Stimulated activated CD8-positive, alpha-beta memory T cell treated with anti-CD3 and anti-CD28 coated beads, Interleukin-4, amount 100 ng/mL, for 24 hours (primary cell): Measurements from ENCODE around the gene RAB3IL1.

Source experiments
- DNase-seq: peaks from one replicate; pipeline ENCODE4 v3.0.0-alpha.2; 2020; ENCODE audit warnings: low read depth

The RAB3IL1 gene

GRCh38 chr11:61904539-61905048, 12.8 kb downstream of the RAB3IL1 start:
- DNase-seq: no peak

- DNase-seq: no peak
Observed at GRCh38 chr11:61903845-61904244, 13.5 kb downstream of the RAB3IL1 start.

GRCh38 chr11:61902313-61902712, 15.1 kb downstream of the RAB3IL1 start:
- no peak for DNase-seq

- no peak for DNase-seq
Observed at GRCh38 chr11:61901397-61901796, 16.0 kb downstream of the RAB3IL1 start.

DNA sequence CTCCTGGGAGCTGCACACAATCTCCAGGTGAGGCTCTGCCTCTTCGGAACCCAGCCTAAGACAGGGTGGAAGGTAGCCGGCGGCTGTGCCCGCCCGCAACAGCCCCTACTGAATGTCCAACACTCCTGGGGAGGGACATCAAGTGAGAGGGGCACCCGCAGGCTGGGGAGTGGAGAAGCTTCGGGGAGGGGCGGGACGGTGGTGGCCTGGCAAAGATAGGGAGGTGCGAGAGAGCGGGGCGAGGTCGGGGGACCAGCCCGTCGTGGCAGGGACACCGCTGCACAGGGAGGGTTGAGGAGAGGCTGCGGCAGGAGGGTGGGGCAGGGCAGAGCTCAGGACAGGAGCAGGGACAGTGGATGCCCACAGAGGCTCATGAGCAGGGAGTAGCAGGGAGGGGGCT, 17.1 kb downstream of the RAB3IL1 start:
- no peak for DNase-seq

- peak; percentile 87 for DNase-seq
Observed at GRCh38 chr11:61899146-61899841, 18.1 kb downstream of the RAB3IL1 start.

- DNase-seq: no peak
Observed at GRCh38 chr11:61898247-61898582, 19.2 kb downstream of the RAB3IL1 start.

- peak; percentile 69 for DNase-seq
Observed at GRCh38 chr11:61897387-61898246, 19.7 kb downstream of the RAB3IL1 start.

DNA sequence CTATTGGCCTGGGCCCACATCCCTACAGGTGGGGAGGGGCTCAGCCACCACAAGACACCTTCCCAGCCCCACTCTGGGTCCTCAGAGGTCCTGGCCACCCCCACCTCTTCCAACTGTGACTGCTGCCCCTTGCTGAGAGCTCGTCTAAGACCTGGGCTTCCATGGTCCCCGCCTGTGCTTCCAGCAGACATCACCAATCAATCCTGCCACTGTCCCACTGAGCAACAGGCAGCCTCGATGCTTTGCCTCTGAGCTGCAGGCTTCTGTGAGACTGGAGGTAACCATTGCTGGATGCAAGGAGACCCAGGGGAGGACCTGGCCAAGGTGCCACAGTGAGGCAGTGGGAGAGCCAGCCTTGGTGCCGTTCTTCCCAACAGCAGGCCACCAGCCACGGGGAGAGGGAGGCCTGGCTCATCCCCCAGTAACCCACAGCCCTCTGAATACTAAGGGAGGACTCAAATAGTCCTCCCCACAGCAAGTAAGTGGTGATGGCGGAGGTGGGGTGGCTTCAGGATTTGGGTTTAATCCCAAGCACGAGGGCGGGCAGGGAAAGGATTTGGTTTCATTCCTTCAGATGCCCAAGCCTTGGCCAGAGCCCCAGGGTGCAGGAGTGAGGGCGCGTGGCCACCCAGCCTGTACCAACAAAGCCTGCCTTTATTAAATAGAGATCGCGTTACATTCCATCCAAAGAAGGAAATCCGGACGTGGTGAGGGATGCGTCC, 20.5 kb downstream of the RAB3IL1 start:
- DNase-seq: no peak

DNA sequence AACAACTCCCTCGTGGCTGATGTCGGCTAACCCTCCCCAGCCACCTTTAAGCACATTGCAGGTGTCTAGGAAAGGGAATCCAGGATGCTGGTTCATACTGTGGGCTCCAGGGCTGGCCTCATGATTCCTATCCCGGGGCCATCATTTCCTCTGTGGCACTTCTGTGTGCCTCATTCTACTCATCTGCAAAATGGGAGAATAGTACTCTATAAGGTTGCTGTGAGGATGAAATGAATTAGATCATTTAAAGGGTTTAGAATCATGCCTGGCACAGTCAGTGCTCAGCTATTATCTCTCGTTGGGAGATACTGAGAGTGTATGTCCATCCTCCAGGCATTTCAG, 21.7 kb downstream of the RAB3IL1 start:
- DNase-seq: no peak

- DNase-seq: no peak
Observed at GRCh38 chr11:61895046-61895717, 22.2 kb downstream of the RAB3IL1 start.

- DNase-seq: no peak
Observed at GRCh38 chr11:61893981-61894380, 23.4 kb downstream of the RAB3IL1 start.

- DNase-seq: no peak
Observed at GRCh38 chr11:61892085-61892370, 25.3 kb downstream of the RAB3IL1 start.

DNA sequence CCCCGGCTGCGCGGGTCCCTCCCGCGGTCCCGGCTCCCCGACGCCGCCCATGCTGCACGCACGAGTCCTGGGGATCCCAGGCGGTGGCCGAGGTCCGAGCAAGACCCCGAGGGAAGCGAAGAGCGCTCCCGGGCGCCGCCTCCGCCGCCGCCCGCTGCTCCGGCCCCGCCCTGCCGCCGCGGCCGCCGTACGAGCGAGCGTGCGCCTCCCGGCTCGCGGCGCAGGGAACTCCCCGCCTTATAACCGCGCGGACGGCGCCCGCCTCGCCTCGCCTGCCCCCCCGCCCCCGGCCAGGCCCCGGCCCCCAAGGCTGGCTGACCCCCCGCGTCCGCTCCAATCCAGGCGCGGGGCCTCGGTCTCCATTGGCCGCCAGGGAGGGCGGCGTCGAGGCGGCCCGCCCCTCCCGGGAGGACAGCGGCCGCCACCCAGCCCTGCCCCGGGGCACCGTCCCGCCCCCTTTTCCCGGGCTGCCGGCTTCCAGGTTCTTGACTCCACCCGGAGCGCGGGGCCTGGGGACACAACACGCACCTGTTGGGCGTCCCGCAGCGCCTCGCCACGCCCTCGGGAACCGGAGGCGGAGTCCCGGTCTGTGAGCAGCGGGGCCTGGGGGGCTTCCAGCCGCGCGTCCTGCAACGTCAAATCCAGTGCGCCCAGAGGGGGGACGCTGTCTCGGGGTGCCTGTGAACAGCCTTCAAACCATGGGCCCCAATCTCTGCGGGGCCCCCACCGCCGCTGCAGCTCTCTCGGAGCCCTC, 25.9 kb downstream of the RAB3IL1 start, which contains the start of gene FADS3:
Gene FADS3, minus strand, starts transcription at position 215 of the 754 bp plus-strand sequence. Its CDS starts 164 bp downstream, at position 51.
- peak; percentile 34 for DNase-seq

DNA sequence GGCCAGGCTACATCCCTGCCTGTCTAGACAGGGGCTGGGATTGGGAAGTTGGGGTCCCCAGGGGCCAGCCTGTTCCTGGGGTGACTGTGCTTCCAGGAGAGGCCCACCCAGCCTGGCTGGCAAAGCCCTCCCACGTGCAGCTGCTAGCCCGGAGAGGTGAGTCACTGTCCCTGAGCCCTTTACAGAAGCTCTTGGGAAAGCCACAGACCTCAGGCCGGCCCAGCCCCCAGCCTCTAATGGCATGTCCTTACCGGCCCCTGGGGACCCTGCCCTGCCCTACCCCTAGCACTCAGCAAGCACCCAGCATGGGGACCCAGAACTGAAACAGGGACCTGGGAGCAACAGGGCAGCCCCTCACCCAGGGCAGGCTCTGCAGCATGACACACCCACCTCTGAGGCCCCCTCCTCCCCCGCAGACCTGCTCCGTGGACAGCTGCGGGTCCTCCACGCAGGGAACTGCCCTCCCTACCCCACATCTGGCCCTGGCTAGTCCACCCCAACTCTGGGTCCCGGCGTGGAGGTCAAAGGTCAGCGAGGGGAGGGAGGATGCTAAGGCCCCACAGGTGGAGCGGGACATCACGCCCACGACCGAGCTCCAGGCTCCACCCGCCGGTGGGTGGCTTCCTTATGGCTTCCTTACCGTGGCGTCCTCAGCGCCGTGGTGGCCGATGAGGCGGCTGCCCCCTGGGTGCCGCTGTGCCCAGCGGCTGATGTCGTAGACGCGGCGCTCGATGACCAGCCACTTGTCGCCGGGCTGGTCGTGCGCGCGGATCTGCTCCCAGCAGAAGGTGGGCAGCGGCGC, 26.6 kb downstream of the RAB3IL1 start:
- no peak for DNase-seq

DNA sequence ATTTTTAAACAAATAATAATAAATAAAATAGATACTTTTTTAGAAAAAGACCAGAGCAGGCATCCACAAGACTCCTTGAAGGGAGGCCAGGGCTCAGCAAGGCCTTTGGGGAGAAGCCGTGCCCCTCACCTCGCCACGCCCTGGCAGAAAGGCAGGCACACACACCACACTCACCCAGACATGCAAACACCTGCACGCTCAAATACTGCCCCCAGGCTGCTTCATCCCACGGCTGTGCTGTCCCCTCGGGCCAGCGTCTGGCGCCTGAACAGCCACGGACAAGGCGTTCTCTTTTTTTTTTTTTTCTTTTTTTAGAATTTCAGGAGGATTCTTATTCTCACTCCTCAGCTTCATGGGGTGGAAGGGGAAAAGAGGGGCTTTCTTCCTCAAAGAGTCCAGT, 27.5 kb downstream of the RAB3IL1 start:
- DNase-seq: no peak

DNA sequence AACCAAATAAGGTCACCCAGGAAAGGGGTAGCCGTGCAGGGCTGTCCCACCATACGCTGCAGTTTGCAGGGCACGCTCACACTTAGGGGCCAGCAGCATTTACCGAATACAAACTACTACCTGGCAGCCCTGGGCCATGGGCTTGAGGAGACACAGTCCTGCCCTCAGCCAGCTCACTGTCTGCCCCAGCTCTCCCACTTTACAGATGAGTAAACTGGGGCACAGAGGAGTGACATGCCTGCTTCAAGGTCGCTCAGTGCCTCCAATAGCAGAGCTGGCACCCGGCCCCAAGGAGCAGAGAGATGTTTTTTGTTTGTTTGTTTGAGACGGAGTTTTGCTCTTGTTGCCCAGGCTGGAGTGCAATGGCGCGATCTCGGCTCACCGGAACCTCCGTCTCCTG, 28.8 kb downstream of the RAB3IL1 start:
- DNase-seq: no peak

DNA sequence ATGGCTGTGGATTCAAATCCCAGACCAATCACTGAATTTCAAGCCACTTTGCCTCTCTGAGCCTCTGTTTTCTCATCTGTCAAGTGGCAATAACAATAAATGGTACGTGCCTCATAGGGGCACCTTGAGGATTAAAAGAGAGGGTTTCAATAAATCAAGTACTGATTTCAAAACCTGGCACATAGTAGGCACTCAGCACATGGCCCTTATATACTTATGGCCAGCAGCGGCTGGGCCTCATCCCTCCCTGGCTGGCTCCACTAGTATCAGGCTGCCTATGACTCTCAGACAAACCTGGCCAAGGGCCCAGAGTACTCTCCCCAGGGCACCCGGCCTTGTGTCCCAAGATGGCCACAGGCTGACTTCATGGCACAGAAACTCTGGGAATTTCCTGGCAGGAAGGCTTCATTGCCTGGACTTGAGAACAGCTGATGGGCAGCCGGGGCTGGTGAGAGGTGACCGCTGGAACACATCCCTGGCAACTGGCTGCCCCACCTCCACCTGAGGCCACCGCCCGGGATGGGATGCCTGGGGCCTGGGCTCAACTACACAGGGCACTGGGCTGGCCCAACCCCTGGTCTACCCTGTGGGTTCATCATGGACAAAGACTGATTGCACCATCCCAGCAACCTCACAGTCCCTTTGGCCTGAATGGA, 29.4 kb downstream of the RAB3IL1 start:
- no peak for DNase-seq

DNA sequence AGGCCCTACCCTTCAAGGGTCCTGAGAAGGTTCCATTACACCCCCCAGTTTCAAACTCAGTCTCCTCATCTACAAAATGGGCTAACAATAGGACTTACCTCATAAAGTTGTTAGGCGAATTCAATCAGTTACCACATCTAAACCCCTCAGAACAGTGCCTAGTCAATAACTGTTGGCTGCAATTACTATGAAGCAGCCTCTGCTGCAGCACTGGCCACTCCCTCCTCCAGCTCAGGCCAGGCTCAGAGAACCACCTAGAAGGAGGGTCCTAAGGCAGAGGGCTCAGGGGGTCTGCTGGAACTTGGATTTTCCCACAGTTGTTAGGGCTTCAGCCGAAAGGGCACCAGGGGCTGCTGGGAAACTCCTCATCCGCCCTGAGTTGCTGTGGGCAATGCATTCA, 30.7 kb downstream of the RAB3IL1 start:
- no peak for DNase-seq
